PFSK-1 (cell line): ENCODE results near the gene NUB1.

Experiments used
- POLR2AphosphoS5 ChIP-seq: IDR thresholded peaks from 2 replicates; pipeline ENCODE4 v1.6.1; 2012; ENCODE audit warnings: low read depth, mild to moderate bottlenecking, control low read depth, low read length, moderate library complexity
- REST ChIP-seq, 2 experiments: IDR thresholded peaks; 2 replicates each; pipeline versions ENCODE4 v1.6.1 to v1.8.0; 2011 to 2012; ENCODE audit warnings: low read depth in 2 of 2, low read length in 2 of 2, control low read depth in 1 of 2, inconsistent platforms in 1 of 2, mild to moderate bottlenecking in 1 of 2, moderate library complexity in 1 of 2; ENCODE audit not compliant: insufficient read depth in 1 of 2
- SIN3A ChIP-seq: IDR thresholded peaks from 2 replicates; pipeline ENCODE4 v1.6.1; 2012; ENCODE audit warnings: mild to moderate bottlenecking, low read length, moderate library complexity, borderline replicate concordance; ENCODE audit not compliant: insufficient read depth
- TAF1 ChIP-seq: IDR thresholded peaks from 2 replicates; pipeline ENCODE4 v1.6.1; 2012; ENCODE audit warnings: low read length, control low read depth, borderline replicate concordance; ENCODE audit not compliant: insufficient read depth

DNA sequence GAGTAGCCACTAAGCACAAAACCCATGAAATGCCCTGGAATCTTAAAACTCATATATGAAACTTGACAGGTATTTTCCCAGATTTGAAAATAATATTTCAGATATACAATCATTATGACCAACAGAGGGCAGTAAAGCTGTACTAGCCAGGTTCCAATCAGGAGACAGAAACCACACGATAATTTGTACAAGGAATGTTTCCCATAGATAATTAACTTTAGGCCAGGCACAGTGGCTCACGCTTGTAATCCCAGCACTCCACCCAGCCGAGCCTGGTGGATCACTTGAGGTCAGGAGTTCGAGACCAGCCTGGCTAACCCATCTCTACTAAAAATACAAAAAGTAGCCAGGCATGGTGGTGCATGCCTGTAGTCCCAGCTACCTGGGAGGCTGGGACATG, 31.0 kb upstream of the NUB1 start:
- TF ChIP-seq REST (IDR thresholded peaks at IDR 0.05; ENCODE audit: insufficient read depth in 1 of 2, low read depth in 2 of 2, low read length in 2 of 2) (no peak), POLR2AphosphoS5 (no peak), SIN3A (no peak), TAF1 (no peak)
